ENCODE data around the gene TMX4.
A peak's percentile ranks its signal among the peaks of the same experiment; 100 is the strongest.
"Not testable (repeated sequence)": the region's sequence is repeated elsewhere in the genome, so short reads cannot be mapped to it uniquely, and the experiment has no call there.

The TMX4 gene, protein sequence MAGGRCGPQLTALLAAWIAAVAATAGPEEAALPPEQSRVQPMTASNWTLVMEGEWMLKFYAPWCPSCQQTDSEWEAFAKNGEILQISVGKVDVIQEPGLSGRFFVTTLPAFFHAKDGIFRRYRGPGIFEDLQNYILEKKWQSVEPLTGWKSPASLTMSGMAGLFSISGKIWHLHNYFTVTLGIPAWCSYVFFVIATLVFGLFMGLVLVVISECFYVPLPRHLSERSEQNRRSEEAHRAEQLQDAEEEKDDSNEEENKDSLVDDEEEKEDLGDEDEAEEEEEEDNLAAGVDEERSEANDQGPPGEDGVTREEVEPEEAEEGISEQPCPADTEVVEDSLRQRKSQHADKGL

DNA sequence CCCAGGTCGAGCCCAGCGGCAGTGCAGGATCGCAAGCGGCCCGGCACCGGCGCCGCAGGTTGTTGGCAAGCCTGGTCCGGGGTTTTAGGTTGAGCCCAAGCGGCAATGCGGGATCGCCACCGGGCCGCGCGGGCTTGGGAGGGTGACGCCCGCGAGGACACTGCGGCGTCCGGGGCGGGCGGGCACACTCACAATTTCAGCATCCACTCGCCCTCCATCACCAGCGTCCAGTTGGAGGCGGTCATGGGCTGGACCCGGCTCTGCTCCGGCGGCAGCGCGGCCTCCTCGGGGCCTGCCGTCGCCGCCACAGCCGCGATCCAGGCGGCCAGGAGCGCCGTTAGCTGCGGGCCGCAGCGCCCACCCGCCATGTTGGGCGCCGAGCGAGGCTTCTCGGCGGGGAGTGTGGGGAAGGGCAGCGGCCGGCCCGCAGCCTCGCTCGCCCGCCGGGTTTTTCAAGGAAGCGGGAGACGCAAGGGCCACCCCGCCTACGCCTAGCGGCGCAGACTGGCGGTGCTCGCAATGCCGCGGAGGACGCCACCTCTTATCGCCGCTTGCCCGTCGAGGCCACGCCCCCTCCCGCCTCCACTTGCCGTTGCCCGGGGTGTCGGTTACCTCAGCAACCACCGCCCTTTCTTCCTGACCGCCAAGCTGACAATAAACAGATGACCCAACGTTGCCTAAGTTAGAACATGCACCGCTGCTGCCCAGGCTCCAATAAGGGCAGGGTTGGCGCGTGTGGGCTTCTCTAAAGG, at the start of gene TMX4:
TSS of gene TMX4 (minus strand) at position 516 of the 752 bp plus-strand sequence. CDS start at position 368, 148 bp downstream.
- peak; percentile 27 for DNase-seq

DNA sequence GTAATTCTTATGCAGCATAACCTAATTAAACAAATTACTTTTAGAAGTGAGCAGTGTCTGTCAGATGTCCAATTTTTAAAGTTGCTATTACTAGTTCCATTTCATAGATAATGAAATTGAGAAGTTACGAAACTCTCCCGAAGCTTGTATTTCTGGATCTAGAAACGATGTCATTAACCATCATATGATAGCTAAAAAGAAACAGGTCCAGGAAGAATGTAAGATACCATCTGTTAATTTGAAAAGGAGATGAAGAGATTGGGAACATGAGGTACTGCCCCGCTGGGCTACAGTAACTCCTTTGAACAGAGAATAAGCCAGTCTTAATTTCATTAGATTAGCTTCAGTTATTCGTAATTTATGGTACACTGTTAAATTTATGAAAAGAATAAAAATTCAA, 47.5 kb upstream of the TMX4 start:
- no peak for DNase-seq

DNA sequence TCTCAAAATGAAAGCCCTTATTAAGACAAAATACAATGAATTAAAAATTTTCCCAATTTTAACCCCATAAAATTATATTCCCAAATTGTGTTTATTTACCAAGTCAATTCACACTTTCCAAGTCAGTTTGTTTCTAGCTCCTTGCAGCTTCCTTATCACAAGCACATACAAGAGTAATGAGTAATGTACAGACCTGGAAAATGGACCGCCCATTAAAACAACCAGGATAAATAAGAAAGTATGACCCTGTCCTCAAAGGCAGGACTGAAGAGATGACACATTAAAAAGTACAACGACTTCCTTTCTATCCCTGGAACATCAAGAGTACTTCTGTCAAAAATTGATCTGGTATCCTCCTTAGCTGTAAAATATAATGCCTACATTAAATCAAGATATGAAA, 47.1 kb upstream of the TMX4 start:
- DNase-seq = no peak

DNA sequence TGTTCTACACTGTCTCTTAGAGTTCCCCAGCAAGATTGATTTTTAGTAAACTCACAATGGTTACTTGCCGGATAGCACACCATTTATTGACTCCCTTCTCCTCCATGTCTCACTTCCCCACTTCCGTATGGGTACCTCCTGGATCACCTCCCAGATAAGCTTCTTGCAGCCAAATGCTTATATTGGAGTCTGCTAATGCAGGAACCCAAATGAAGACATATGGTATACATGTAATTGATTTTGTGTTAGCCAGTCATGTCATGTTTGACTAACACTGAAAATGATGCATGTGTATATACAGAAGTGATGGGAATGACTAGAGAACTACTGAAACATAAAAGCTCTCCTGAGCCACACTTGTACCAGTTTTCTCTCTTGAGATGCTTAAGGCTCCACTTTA, 46.1 kb upstream of the TMX4 start:
- DNase-seq = no peak

DNA sequence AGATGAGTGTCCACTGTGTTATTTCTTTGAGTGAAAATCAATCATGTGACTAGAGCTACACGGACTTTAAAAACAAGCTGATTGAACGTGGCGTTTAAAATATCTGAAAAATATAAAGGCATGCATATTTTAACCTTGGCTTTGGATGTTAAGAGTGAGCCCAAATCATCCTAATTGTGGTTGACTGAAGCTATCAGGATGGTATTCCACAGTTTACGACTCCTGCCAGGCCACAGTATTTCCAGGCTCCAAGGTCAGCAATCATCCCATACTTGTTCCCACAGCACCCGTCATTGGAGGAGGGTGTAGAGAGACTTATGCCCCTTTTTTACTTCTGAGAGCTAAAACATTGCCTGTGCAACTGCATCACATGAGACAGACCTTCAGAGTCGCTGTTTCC, 43.2 kb upstream of the TMX4 start:
- DNase-seq = no peak

DNA sequence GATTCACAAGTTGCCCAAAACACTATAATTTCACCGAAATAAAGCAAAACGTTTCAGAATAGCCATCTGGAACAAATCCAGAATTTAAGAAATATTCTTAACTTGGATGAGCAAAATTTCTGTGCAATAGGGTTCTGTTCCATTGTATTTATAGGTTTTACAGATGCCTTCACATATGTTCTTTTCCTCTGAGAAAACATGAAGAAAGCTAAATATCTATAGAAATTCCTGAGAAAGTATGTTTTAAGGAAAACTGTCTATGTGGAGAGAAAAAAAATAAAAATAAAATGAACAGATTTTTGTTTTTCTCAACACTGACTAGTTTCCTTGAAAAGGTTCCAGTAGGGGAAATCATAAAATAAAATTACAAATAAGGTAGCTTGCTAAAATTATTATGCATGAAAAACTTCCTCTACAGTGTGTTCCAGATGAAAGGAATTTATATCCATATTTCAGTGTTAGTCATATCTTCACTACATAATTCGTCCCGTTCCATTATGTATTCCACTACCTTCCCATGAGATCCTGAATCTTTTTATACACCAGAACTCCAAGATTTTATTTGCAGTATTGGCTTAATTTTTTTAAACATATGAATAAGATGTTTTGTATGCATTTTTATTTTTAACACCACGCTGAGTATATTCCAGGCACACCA, 42.4 kb upstream of the TMX4 start:
- DNase-seq = no peak

DNA sequence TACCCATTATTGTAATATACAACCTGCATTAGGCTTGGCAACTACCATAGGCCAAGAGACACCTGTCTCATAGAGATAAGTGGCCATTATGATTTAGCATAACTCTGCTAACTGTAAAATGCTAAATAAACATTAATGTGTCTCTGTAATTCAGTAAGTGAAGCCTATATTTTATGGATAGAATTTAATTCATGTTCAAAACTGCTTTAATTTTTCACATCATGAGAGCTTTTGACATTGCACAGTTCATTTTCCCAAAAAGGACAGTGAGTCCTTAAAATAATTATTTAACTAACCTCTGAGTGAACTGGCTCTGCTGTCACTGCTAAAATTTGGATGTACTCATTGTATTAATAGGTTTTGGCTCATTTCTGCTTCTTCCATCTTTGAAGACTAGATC, 41.4 kb upstream of the TMX4 start:
- DNase-seq = no peak

DNA sequence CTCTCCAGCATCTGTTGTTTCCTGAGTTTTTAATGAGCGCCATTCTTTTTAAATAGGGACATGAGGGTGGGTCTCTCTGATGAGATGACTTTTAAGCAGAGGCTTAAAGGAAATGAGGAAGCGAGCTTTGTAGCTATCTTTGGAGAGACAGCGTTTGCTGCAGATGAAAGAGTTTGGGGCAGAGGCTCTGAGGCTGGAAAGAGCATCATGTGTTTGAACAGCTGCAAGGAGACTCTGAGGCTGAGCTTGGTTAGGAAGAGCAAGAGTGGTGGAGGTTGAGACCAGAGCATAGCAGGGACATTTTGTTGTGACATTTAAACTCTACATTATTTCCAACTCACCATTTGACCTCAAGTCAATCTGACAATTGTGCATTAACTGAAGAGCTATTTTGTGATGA, 38.3 kb upstream of the TMX4 start:
- DNase-seq = no peak

DNA sequence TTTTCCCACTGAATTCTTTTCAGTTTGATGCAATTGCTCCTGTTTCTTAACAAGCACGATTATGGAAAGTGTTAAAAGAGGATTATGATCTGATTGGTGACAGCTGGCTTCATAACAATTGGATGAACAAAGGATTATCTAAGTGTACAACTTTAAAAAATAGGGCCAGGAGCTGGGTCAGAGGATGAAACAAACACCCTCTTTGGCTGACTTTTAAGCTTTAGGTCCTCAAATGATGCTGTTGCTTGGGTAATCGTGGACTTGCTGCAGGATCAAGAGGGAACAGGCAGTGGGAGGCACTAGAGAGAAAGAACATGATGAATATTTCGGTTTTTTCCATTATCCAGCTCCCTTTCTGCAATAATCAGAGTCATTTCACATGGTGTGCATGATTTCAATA, 35.5 kb upstream of the TMX4 start:
- no peak for DNase-seq

DNA sequence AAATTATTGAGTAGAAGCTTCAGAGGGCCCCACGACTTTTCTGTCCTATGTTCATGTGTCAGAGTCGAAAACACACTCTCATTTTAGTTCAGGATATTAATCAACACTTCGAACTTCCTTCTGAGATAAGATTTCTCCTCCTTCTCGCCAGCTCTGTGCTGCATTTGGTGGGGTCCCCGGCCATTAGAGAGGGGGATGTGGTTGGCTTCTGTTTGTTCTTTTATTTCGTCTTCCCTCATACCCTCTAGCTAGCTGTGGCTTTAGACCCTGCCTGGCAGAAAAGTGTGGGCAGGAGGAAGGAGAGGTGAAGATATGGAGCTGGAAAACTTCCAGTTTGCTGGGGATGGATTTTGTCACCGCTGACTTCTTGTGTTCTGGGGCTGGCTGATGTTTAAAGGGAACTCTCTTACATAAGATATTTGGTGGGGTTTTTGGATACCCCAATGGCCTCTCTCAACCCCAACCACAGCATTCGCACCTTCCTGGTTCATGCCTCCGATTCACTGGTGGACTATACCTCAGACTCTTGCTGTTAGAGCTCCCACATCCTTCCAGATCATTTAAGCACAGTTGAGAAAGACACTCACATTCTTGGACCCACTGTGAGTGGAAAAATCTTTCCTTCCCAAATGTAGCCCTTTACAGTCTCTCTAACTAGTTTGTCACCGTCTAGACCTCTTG, 30.7 kb upstream of the TMX4 start:
- DNase-seq = no peak

DNA sequence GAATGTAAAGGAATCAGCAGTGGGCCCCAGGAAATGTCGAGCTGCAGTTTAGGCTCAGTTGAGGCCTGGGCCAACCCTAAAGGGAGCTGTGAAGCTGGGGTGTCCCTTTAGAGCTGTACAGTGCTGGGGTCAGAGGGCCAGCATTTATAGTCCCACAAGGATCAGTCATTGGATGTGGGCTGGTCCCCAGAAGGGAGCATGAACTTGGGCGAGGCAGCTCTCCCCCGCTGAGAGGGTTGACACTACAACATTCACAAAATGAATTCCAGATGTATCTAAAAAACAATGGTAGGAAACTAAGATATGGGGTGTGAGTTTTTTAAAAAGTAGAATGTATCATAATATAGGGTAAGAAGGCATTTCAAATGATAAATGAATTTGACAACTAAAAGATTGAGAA, 29.7 kb upstream of the TMX4 start:
- no peak for DNase-seq

DNA sequence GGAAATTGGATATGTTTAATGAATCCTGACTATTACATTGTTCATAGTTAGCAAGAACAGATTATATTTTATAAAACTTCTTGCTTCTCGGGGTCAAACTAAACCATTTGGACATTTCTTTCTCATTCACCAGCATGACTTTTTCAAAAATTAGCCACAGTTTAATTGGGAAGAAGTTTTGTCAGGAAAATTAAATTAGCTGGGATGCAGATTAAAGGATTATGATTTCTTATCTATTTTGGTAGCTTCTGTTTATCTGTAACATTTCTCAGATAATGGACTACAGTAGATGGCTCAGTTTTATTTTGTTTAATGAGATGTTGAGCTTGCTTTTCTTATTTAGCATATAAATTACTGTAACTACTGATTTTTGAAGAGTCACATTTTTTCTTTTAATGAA, 26.4 kb upstream of the TMX4 start:
- no peak for DNase-seq

DNA sequence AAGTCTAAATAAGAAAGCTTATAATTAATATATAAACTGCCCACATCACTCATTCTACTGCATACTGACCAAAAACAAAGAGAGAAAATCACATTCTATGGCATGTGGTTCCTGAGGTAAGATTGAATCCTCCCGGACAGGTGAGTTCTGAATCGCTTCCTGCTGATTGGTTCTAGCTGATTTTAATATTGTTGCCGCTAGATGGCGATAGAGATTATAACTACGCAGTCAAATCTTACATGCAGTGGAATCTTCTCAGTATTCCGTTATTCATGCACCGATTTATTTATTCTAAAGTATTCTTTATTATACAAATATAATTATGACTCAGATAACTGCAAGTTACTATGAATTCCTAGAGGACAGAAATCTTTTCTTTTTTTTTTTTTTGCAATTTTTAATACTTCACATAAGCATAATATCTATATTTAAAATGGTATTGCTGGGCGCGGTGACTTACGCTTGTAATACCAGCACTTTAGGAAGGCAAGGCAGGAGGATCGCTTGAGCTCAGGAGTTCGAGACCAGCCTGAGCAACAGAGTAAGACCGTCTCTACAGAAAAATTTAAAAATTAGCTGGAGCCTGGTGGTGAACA, 24.2 kb upstream of the TMX4 start:
- no peak for DNase-seq

DNA sequence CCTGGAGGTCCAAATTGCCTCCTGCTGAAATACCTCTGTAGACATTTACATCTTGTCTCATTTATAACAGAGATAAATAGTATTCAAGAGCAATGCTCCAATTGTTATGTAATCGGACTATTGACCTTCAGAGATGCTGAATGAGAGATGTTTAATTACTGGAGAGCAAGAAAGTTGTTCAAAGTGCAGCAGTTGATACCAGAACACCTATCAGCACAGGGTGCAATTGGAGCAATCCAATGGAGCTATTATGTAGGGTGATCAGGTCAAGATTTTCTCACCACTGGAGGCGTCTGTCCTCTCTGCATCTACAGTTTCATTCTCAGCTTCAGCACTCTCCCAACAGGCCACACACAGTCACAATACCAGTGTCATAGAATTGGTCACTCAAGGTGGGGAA, 19.5 kb upstream of the TMX4 start:
- DNase-seq = no peak

DNA sequence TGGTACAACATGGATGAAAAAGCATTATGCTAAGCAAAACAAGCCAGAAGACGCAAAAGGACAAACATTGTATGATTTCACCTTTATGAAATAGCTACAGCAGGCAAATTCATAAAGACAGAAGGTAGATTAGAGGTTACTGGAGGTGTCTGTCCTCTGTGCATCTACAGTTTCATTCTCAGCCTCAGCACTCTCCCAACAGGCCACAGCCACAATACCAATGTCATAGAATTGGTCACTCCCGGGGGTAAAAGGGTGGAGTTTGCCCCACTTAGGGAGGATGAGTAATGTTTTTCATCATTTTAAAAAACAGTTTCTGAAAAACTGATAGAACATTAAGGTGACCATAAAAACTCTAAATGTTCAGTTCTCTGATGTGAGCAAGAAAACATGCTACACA, 17.2 kb upstream of the TMX4 start:
- no peak for DNase-seq

DNA sequence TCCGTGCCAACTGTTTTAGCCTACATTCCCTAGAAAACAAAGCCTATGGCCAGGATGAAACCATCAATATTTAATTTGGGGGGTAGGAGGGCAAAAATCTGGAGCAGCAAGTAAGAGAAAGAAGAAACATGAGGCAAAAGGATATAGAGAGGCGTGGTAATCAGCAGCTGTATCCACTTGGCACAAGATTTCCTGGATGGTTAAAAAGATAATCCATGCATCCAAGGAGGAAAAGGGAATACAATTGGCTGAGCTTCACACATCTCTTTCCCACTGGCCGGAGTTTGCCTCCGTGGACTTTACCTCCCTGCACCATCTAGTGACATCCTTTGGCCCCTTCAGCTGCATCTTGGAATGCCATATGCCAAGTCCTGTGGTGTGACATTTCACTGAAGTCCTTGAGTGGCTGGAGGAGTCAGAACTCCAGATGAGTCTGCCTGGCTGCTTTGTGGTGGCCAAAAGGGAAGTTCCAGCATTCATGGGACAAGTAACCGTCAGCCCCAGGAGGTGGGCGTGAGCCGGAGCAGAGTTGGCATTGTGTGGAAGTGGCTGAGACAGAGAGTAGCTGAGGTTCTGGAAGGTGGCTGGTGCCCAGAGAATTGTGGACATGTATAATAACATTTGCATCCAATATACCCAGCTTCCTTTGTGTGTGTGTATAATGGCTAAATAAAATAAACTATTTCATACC, 13.7 kb upstream of the TMX4 start:
- DNase-seq = no peak

DNA sequence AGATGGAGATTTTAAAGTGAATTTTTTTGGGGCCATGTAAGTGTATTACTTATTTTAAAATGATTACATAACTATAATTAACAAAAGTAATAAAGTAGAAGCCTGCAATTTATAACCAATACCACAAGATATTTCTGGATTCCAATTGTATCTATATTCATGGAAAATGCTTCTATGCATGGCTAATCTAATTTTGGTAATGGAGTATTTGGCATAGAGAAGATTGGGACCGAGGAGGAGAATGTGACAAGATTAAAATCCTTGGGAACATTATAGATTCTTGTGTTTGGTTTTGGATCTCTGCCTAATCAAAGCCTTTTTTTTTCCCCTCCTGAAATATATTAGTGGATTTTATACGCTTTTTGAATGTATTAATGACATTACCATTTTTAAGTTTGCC, 12.9 kb upstream of the TMX4 start:
- no peak for DNase-seq

DNA sequence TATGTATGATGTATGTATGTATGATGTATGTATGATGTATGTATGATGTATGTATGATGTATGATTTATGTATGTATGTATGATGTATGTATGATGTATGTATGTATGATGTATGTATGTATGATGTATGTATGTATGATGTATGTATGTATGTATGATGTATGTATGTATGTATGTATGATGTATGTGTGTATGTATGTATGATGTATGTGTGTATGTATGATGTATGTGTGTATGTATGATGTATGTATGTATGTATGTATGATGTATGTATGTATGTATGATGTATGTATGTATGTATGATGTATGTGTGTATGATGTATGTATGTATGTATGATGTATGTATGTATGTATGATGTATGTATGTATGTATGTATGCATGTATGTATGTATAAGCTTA, 12.0 kb upstream of the TMX4 start:
- DNase-seq = not testable (repeated sequence)

DNA sequence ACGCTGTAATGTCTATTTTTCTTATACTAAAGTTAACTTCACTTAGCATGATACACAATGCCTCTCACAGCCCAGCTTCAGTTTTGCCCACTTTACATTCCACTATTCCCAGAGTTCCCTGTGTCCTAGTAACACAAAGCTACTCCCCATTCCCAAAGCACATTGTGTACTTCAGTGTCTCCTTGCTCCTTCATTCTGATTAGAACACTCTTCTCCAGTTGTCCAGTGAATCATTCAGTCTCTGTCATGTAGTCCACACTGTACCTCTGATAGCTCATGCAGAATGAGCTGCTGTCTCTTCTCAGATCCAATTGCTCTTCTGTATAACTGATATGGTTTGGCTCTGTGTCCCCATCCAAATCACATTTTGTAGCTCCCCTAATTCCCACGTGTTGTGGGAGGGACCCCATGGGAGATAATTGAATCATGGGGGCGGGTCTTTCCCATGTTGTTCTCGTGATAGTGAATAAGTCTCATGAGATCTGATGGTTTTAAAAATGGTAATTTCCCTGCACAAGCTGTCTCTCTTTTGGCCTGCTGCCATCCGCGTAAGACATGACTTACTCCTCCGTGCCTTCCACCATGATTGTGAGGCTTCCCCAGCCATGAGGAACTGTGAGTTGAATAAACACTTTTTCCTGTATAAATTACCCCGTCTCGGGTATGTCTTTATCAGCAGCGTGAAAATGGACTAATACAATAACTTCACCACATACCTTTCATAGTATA, 2.1 kb upstream of the TMX4 start:
- DNase-seq = no peak

DNA sequence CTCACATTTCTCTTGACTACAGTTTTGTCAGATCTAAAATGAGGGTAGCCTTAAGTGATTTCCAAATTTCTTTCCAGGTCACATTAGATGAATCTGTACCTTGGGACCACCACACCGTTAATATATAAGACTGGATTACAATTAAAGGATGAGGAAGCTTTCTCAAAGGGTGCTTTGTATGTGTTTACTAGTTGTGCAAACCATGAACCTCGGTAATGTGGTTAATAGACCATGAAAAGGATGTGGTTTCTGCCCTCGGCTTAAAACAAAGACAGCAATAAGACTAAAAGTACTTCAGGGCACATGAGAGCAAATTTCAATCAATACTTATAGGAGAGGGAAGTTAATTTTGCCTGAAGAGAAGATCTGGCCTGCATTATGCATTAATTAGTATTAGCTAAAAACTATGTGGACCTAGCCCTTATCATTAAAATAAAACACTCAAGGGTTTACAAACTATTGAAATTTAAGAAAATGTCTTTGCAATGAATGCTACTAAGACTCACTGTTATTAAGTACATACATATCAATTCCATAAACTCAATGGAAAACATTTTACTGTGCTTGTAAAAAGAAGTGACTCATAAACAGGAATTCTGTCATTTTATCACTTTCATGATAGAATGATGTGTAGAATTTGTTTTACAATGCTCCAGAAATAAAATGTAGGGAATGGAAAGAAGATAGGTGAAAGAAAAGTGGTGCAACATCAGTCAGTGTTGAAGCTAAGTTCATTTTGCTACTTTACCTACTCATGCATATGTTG, 936 bp upstream of the TMX4 start:
- DNase-seq = no peak

DNA sequence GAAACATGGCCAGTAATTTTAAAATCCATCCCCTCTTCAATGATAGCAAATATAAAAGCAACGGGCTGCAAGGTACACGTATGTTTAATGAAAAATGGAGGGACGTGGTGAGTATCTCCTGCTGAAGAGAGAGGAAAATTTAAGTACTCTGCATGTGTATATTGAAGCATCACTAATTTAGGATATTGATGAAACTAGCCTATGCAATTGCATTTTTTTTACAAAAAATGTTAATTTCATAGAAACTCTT, 362 bp upstream of the TMX4 start:
- no peak for DNase-seq

DNA sequence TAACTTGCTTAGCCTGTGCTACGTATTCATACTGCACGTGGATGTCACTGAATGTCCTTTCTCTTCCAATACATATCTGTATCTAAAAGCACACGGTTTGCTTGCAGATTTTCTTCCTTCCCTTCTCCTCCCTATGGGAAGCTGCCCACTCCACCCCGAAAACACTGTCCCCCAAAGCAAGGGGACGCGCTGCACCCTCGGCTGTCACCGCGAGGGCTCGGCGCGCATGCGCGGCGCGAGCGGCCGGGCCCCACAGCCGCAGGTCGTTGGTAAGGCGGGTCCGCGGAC, 659 bp downstream of the TMX4 start:
- DNase-seq = no peak

All from cortex of kidney (tissue), 1 donor.